Left lung (tissue), 10 donors: Measurements from ENCODE around the gene JAM3. TPM values are rescaled to one million over a fixed set of nuclear protein-coding genes. Genes with fewer than 3 reads are reported as not detected.

Source experiments
- ATAC-seq: fragments of 200-7000 bp; cut with Tn5 transposase; one replicate; pipeline ENCODE4 v1.9.1; 2020; ENCODE audit warnings: moderate library complexity
- DNase-seq, 4 donors: peaks; one replicate each; pipeline ENCODE4 v3.0.0-alpha.2; 2013 to 2020
- H3K27ac ChIP-seq, 2 donors: fragments of 200-600 bp; sonication (generic) in 1 of 2; one replicate each; pipeline versions ENCODE4 v1.5.0 to v1.8.0; 2020 to 2021
- H3K27me3 ChIP-seq, 2 donors: fragments of 200-600 bp; sonication (generic) in 1 of 2; one replicate each; pipeline versions ENCODE4 v1.5.0 to v1.8.0; 2020 to 2021
- H3K36me3 ChIP-seq, 2 donors: fragments of 200-600 bp; sonication (generic) in 1 of 2; one replicate each; pipeline versions ENCODE4 v1.5.0 to v1.8.0; 2020 to 2021
- H3K4me1 ChIP-seq, 2 donors: fragments of 200-600 bp; one replicate each; pipeline ENCODE4 v1.8.0; 2021
- H3K4me3 ChIP-seq, 2 donors: fragments of 200-600 bp; sonication (generic) in 1 of 2; one replicate each; pipeline versions ENCODE4 v1.5.0 to v1.8.0; 2020 to 2021; ENCODE audit warnings: mild to moderate bottlenecking in 1 of 2
- H3K9me3 ChIP-seq, 2 donors: fragments of 200-600 bp; sonication (generic) in 1 of 2; one replicate each; pipeline versions ENCODE4 v1.5.0 to v1.8.0; 2020 to 2021
- CTCF ChIP-seq, 2 donors: fragments of 200-600 bp; sonication (generic) in 1 of 2; IDR thresholded peaks; one replicate each; pipeline versions ENCODE4 v1.5.0 to v1.8.0; 2021; ENCODE audit warnings: antibody characterized with exemption in 2 of 2
- intact Hi-C, 2 donors: fragments of 100-400 bp; cut with DNase I; formaldehyde crosslinking; loops; one replicate each; pipeline versions ENCODE4 v1.11.2 to v1.14.2; 2022
- polyA plus RNA-seq, 6 donors: library from polyadenylated mRNA; unstranded; fragments of 120-200 nt; gene quantifications; one replicate each; pipeline ENCODE4 v1.2.1, GENCODE V29; 2013; ENCODE audit not compliant: insufficient read length in 6 of 6
- total RNA-seq, 2 donors: library from RNA; stranded (reverse); fragmentation: NEBNext Ultra II Directional; extraction: Animal tissue kit (Norgen Biotek cat#: 25700); gene quantifications; one replicate each; pipeline ENCODE4 v1.2.1, GENCODE V29; 2021
- donor health status: DM: no; HTN: yes; CAD: no.
- donor health status: DM: no; HTN: no; CAD: no.

The JAM3 gene
- total and polyA plus RNA-seq, 8 donors: 29.4 to 85.4 (median 73.0) TPM

DNA sequence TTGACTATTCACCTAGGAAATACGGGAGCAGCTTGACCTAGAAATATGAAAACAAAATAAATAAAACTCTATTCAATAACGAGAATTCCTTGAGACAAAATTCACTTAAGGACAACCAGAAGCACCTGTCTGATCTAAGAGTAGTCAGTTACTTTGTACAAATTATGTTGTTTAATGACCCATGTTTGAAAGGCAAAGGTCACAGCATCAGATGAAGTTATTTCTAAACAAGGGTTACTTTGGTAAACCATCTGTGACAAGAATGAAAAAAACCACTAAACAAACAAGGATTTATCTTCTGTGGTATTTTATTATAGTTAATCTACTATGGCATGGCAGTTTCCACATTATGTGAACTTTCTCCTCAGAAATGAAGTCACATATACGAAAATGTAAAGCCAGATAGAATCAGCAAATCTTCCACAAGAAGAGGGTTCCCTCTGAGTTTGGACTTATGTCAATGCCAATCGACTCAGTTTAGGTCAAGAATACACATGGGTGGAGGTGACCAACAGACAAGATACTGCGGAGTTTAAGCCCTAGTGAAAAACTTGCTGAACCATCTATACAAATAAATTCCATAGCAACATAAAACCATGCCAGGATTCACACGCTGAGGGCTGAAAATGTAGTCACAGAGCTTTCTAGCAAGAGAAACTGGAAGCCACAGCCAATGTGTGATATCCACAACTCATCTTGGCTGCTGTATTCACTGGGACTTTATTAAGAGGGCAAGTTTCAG lies 101.5 kb downstream of the JAM3 start:
- H3K4me1 ChIP-seq: no peaks in the 10 kb centered on the region
- H3K36me3 ChIP-seq: peaks cover 0 to 55% of the 10 kb centered on the region in 2 donors
- no peak for TF ChIP-seq CTCF (IDR thresholded peaks at IDR 0.05)
- H3K4me3 ChIP-seq: no peak overlapping the region
- ATAC-seq: no peak
- H3K27me3 ChIP-seq: no peaks in the 10 kb centered on the region
- DNase-seq: no peak
- intact Hi-C loops: no loop called here
- H3K9me3 ChIP-seq: no peaks in the 10 kb centered on the region
- no peak overlapping the region for H3K27ac ChIP-seq

DNA sequence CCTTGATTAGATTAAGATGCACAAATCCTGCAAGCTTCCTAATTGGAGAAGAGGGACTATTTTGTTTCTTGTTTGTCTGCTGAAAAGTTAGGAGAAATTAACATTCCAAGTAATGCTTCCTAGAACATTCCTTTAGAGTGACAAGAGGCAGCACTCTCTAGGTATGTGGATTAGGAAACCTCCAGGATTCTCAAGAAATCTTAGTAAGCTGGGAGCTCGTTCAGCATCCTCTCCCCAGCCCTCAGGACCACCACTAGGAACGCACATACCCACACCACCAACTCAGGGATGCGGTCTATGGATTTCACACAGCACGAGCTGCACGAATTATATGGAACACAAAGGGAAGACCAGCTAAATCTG lies 102.0 kb downstream of the JAM3 start:
- H3K4me3 ChIP-seq: no peak overlapping the region
- no peaks in the 10 kb centered on the region for H3K27me3 ChIP-seq
- no peak for TF ChIP-seq CTCF (IDR thresholded peaks at IDR 0.05)
- no peak for DNase-seq
- no peaks in the 10 kb centered on the region for H3K9me3 ChIP-seq
- no peak overlapping the region for H3K27ac ChIP-seq
- peaks cover 0 to 61% of the 10 kb centered on the region in 2 donors for H3K36me3 ChIP-seq
- intact Hi-C loops: no loop called here
- no peak for ATAC-seq
- no peaks in the 10 kb centered on the region for H3K4me1 ChIP-seq

DNA sequence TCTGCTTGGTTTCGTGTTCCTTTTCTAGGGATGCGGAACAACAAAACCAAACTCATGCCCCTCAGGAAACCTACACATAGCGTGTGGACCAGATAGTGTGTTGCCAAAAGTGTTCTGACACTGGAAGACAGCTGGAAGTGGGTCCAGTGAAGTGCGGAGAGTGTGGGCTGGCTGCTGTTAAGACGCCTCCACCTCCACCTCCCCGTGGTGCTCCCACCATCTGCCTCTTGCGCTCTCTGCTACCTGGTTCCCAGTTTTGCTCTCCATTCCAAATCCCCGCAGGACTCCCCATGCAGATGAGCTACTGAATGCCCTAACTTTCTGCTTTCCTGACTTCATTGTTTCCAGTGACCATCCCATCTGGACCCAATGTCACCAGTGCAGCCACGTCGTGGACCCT lies 103.1 kb downstream of the JAM3 start:
- Histone ChIP-seq H3K36me3 (peaks cover 0 to 71% of the 10 kb centered on the region in 2 donors), H3K9me3 (no peaks in the 10 kb centered on the region), H3K27me3 (no peaks in the 10 kb centered on the region), H3K4me3 (no peak overlapping the region), H3K27ac (no peak overlapping the region), H3K4me1 (no peaks in the 10 kb centered on the region)
- no peak for TF ChIP-seq CTCF (IDR thresholded peaks at IDR 0.05)
- intact Hi-C loops: no loop called here
- DNase-seq: no peak
- ATAC-seq: no peak

DNA sequence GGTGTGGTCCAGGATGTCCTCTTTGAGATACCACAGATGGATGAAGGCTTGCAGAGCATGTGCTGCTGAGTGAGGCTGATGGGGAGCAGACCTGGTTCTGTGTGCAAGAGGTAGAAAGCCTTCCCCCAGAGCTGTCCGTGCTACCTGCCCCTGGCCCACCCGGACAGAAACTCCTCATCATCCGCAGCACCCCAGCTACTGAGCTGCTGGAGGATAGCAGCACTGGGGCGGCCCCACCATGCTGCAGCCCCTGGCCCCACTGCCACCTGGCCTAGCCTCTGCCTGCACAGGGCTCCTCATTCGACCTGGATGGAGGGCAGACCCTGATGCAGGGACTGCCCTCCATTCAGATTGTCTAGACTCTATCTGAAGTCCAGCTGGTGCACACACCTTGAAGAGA lies 104.4 kb downstream of the JAM3 start:
- Histone ChIP-seq H3K27ac (no peak overlapping the region), H3K27me3 (no peaks in the 10 kb centered on the region), H3K4me1 (no peaks in the 10 kb centered on the region), H3K36me3 (peaks cover 0 to 78% of the 10 kb centered on the region in 2 donors), H3K4me3 (no peak overlapping the region), H3K9me3 (no peaks in the 10 kb centered on the region)
- ATAC-seq (no peak), DNase-seq (no peak)
- intact Hi-C loops: no loop called here
- TF ChIP-seq CTCF (IDR thresholded peaks at IDR 0.05): no peak

GRCh38 chr11:134176284-134176683 lies 107.4 kb downstream of the JAM3 start:
- no peak for DNase-seq
- no peaks in the 10 kb centered on the region for H3K9me3 ChIP-seq
- no peak for ATAC-seq
- no peak overlapping the region for H3K27ac ChIP-seq
- H3K4me1 ChIP-seq: no peaks in the 10 kb centered on the region
- intact Hi-C loops: no loop called here
- H3K27me3 ChIP-seq: no peaks in the 10 kb centered on the region
- no peak for TF ChIP-seq CTCF (IDR thresholded peaks at IDR 0.05)
- H3K36me3 ChIP-seq: peaks cover 0 to 85% of the 10 kb centered on the region in 2 donors
- no peak overlapping the region for H3K4me3 ChIP-seq
